Small intestine (tissue), 7 donors: ENCODE measurements around the gene DDX51. TPM values are rescaled to one million over a fixed set of nuclear protein-coding genes. Genes with fewer than 3 reads are reported as not detected.

Experiments
- DNase-seq, 2 donors: peaks; one replicate each; pipeline versions ENCODE4 v3.0.0 to v3.0.0-alpha.2; 2013
- FAIRE-seq: peaks from 2 replicates; lab custom pipeline; 2012; peaks lifted over from hg19 to GRCh38; lab: Jason Lieb, UNC
- H3K27ac ChIP-seq, 3 donors: one replicate each; pipeline ENCODE4 v1.5.1; 2013; ENCODE audit warnings: low read length in 2 of 3, mild to moderate bottlenecking in 2 of 3, control low read depth in 1 of 3, inconsistent platforms in 1 of 3, low read depth in 1 of 3, moderate library complexity in 1 of 3
- H3K27me3 ChIP-seq, 3 donors: one replicate each; pipeline ENCODE4 v1.6.1; 2013; ENCODE audit warnings: low read length in 3 of 3, inconsistent platforms in 1 of 3; ENCODE audit not compliant: control insufficient read depth in 3 of 3, insufficient read depth in 3 of 3
- H3K36me3 ChIP-seq, 3 donors: one replicate each; pipeline ENCODE4 v1.6.1; 2013; ENCODE audit warnings: low read length in 3 of 3, inconsistent platforms in 1 of 3, low read depth in 1 of 3, mild to moderate bottlenecking in 1 of 3, moderate library complexity in 1 of 3; ENCODE audit not compliant: control insufficient read depth in 3 of 3, insufficient read depth in 2 of 3
- H3K4me1 ChIP-seq, 3 donors: one replicate each; pipeline ENCODE4 v1.6.1; 2013; ENCODE audit warnings: low read length in 2 of 3, inconsistent platforms in 1 of 3, low read depth in 1 of 3, mild to moderate bottlenecking in 1 of 3, moderate library complexity in 1 of 3; ENCODE audit not compliant: control insufficient read depth in 3 of 3, insufficient read depth in 2 of 3
- H3K4me3 ChIP-seq, 3 donors: one replicate each; pipeline ENCODE4 v1.5.1; 2013; ENCODE audit warnings: low read length in 3 of 3, control low read depth in 1 of 3, inconsistent platforms in 1 of 3, low read depth in 1 of 3, mild to moderate bottlenecking in 1 of 3, moderate library complexity in 1 of 3
- H3K9me3 ChIP-seq, 2 donors: one replicate each; pipeline ENCODE4 v1.6.1; 2013; ENCODE audit warnings: low read depth in 1 of 2, low read length in 1 of 2; ENCODE audit not compliant: control insufficient read depth in 2 of 2, insufficient read depth in 1 of 2
- WGBS, 3 donors: extraction: QIAGEN DNeasy Blood & Tissue Kit; methylation state at CpG; one replicate each; pipeline ENCODE4 v1.1.7; 2013; 5-methylcytosine and 5-hydroxymethylcytosine counted together
- polyA plus RNA-seq, 4 donors: library from polyadenylated mRNA; stranded (reverse) in 3 of 4; unstranded in 1 of 4; fragments of 200-250 nt in 3 of 4; fragments of 120-200 nt in 1 of 4; gene quantifications; one replicate each; pipeline versions ENCODE4 v1.2.1 to v1.2.3, GENCODE V29; 2013
- donor health status: healthy with polysubstance abuse.
- donor health status: control.
- donor health status: control.
- donor health status: Bipolar disorder and iron deficiency.
- donor health status: healthy.

DDX51 gene
- polyA plus RNA-seq, 4 donors, result 5.1 to 17.3 (median 11.3) TPM

- Histone ChIP-seq H3K27ac (no peak overlapping the region), H3K4me3 (no peak overlapping the region), H3K36me3 (peaks cover 0 to 14% (median 0%) of the 10 kb centered on the region in 3 donors), H3K9me3 (peaks cover 0 to 4% of the 10 kb centered on the region in 2 donors), H3K4me1 (no peaks in the 10 kb centered on the region), H3K27me3 (no peaks in the 10 kb centered on the region)
- WGBS, 3 donors, result 94 to 95% (median 95%) methylated on average over 15 to 16 of the region's 16 CpGs
- FAIRE-seq, result no peak
- DNase-seq, result no peak
Measured at GRCh38 chr12:132094269-132094891, 49.7 kb downstream of the DDX51 start.

GRCh38 chr12:132089407-132089910 is 54.7 kb downstream of the DDX51 start:
- no peaks in the 10 kb centered on the region for H3K9me3 ChIP-seq
- H3K27ac ChIP-seq, result no peak overlapping the region
- no peak overlapping the region for H3K4me3 ChIP-seq
- WGBS, 3 donors, result 90 to 99% (median 94%) methylated on average over 4 of the region's 4 CpGs
- FAIRE-seq, result no peak
- DNase-seq, result no peak
- peaks cover 0 to 15% (median 0%) of the 10 kb centered on the region in 3 donors for H3K36me3 ChIP-seq
- H3K27me3 ChIP-seq, result no peaks in the 10 kb centered on the region
- H3K4me1 ChIP-seq, result peaks cover 0 to 3% (median 0%) of the 10 kb centered on the region in 3 donors

Other genes with a start within 250 kb of the DDX51 start
- 10 to 100 TPM; 11.3 to 30.0 (median 12.5) TPM for gene ULK1, start 249.7 kb downstream of the DDX51 start, polyA plus RNA-seq
- 10 to 100 TPM; 11.6 to 30.0 (median 18.1) TPM for gene PUS1, start 215.0 kb downstream of the DDX51 start, polyA plus RNA-seq
- 10 to 100 TPM in 3 of 4 donors, 1 to 10 TPM in 1; 8.6 to 28.9 (median 12.8) TPM for gene EP400, start 194.4 kb downstream of the DDX51 start, polyA plus RNA-seq
- 10 to 100 TPM; 13.2 to 32.4 (median 27.5) TPM for gene NOC4L, start 138 bp upstream of the DDX51 start, polyA plus RNA-seq
- 1 to 10 TPM in 1 of 4 donors, under 1 TPM in 1, not detected in 2; 0.79 to 2.6 TPM for gene GALNT9, start 185.3 kb upstream of the DDX51 start, polyA plus RNA-seq